Measurements from ENCODE around the gene C3orf62.

C3orf62 gene

GRCh38 chr3:49276475-49277382, at the start of gene C3orf62:
Gene C3orf62 (minus strand): TSS chr3:49277232. CDS start chr3:49276872, 360 bp downstream.
- peak; percentile 82 for DNase-seq

- no peak for DNase-seq
Measured at GRCh38 chr3:49324768-49325167, 47.7 kb upstream of the C3orf62 start.

GRCh38 chr3:49316696-49317457, 39.8 kb upstream of the C3orf62 start:
- DNase-seq: no peak

GRCh38 chr3:49313896-49314688, 37.1 kb upstream of the C3orf62 start:
- DNase-seq: no peak

- no peak for DNase-seq
Measured at GRCh38 chr3:49311283-49311682, 34.3 kb upstream of the C3orf62 start.

GRCh38 chr3:49310677-49311076, 33.6 kb upstream of the C3orf62 start:
- no peak for DNase-seq

GRCh38 chr3:49305608-49306007, 28.6 kb upstream of the C3orf62 start:
- DNase-seq: no peak

GRCh38 chr3:49302613-49303012, 25.6 kb upstream of the C3orf62 start:
- no peak for DNase-seq

GRCh38 chr3:49300595-49300994, 23.6 kb upstream of the C3orf62 start:
- no peak for DNase-seq

- no peak for DNase-seq
Measured at GRCh38 chr3:49298511-49298910, 21.5 kb upstream of the C3orf62 start.

GRCh38 chr3:49296781-49297411, 19.9 kb upstream of the C3orf62 start:
- no peak for DNase-seq

- peak; percentile 29 for DNase-seq
Measured at GRCh38 chr3:49295489-49296058, 18.5 kb upstream of the C3orf62 start.

- DNase-seq: no peak
Measured at GRCh38 chr3:49294343-49294742, 17.3 kb upstream of the C3orf62 start.

GRCh38 chr3:49283997-49284396, 7.0 kb upstream of the C3orf62 start:
- DNase-seq: no peak

- no peak for DNase-seq
Measured at GRCh38 chr3:49279376-49279775, 2.3 kb upstream of the C3orf62 start.

GRCh38 chr3:49278548-49278947, 1.5 kb upstream of the C3orf62 start:
- DNase-seq: no peak

GRCh38 chr3:49277383-49277775, 347 bp upstream of the C3orf62 start:
- no peak for DNase-seq

- no peak for DNase-seq
Measured at GRCh38 chr3:49273825-49274532, 3.1 kb downstream of the C3orf62 start.

- no peak for DNase-seq
Measured at GRCh38 chr3:49271047-49271446, 6.0 kb downstream of the C3orf62 start.

- no peak for DNase-seq
Measured at GRCh38 chr3:49270156-49270500, 6.9 kb downstream of the C3orf62 start.

GRCh38 chr3:49269443-49270155, 7.4 kb downstream of the C3orf62 start:
- no peak for DNase-seq

Measured in retina (tissue), 1 donor.